Peyer's patch (tissue), 4 donors: ENCODE results near the gene CHSY1.

Source experiments
- CTCF ChIP-seq, 6 experiments: fragments of 450-650 bp in 4 of 6; fragments of 200-600 bp in 2 of 6; sonication (generic) in 1 of 6; IDR thresholded peaks; one replicate each; pipeline ENCODE4 v1.5.1; 2017 to 2019; ENCODE audit warnings: antibody characterized with exemption in 6 of 6, mild to moderate bottlenecking in 3 of 6, moderate library complexity in 1 of 6
- POLR2A ChIP-seq, 2 donors: fragments of 450-650 bp; IDR thresholded peaks; one replicate each; pipeline ENCODE4 v1.5.1; 2017; ENCODE audit warnings: antibody characterized with exemption in 2 of 2, mild to moderate bottlenecking in 2 of 2, moderate library complexity in 2 of 2

DNA sequence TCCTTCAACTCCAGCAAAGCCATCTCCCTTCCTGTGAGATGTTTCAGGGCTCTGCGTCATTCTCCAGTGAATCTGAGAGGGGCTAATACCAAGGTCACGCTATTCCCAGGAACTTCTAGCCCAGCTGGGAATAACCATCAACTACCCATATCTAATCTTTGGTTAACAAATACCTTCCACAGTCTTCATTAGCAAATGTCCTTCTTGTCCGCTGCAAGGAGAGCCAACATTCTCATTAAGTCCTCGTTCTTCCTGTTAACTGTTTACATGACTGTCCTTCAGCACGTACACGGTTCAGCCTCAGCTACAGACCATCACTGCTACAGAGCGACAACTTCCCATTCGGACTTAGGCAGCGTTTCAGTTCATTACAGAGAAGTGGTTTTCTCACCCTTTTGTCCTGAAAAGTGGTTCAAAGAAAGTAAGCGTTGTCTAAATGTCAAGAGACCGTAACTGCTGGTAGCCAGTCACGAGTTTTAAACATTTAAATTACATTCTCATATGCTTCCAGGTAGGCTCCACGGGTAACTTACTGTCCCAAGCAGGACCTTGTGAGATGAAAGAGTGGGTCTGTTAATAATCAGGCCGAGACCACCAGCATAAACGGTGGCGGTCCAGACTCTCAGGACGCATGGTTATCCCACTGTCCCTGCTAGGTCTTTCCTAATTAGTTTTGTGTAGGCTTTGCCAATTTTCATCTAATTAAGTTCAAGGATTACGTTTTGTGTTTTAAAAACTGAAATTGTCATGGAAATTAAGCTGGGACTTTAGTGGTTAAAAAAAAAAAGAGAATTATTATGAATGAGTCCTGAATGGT lies 63.8 kb downstream of the CHSY1 start:
- TF ChIP-seq CTCF (IDR thresholded peaks at IDR 0.05): no peak
- TF ChIP-seq POLR2A (IDR thresholded peaks at IDR 0.05): no peak
